ENCODE results near the gene RAMP2.
"Not testable (repeated sequence)": the region's sequence is repeated elsewhere in the genome, so short reads cannot be mapped to it uniquely, and the experiment has no call there.

Gene RAMP2

GRCh38 chr17:42760652-42761581 lies at the start of gene RAMP2:
Gene RAMP2 (plus strand): TSS chr17:42761227. CDS start chr17:42761262, 35 bp downstream.
- Mint-ChIP-seq H3K27me3 (peaks cover 81% of the 10 kb centered on the region), H3K9me3 (no peaks in the 10 kb centered on the region), H3K4me3 (peak within 1 kb of the TSS; percentile 48 to 67), H3K27ac (peak within 1 kb of the TSS in 1 of 2 donors; percentile 22), H3K4me1 (peaks cover 23% of the 10 kb centered on the region)
- DNase-seq, result no peak
- ATAC-seq, result peak; percentile 52

GRCh38 chr17:42720996-42721583 lies 39.9 kb upstream of the RAMP2 start:
- Mint-ChIP-seq H3K9me3 (no peaks in the 10 kb centered on the region), H3K27ac (no peak overlapping the region), H3K4me3 (no peak overlapping the region), H3K27me3 (no peaks in the 10 kb centered on the region), H3K4me1 (no peaks in the 10 kb centered on the region)
- DNase-seq, result peak in 1 of 2 donors; percentile 28
- peak; percentile 83 for ATAC-seq

GRCh38 chr17:42723636-42724035 lies 37.4 kb upstream of the RAMP2 start:
- Mint-ChIP-seq H3K27me3 (no peaks in the 10 kb centered on the region), H3K4me3 (no peak overlapping the region), H3K9me3 (no peaks in the 10 kb centered on the region), H3K4me1 (no peaks in the 10 kb centered on the region), H3K27ac (no peak overlapping the region)
- ATAC-seq (no peak), DNase-seq (no peak)

- no peak overlapping the region for H3K4me3 Mint-ChIP-seq
- no peak for DNase-seq
- no peaks in the 10 kb centered on the region for H3K9me3 Mint-ChIP-seq
- H3K27ac Mint-ChIP-seq, result no peak overlapping the region
- ATAC-seq, result no peak
- no peaks in the 10 kb centered on the region for H3K4me1 Mint-ChIP-seq
- H3K27me3 Mint-ChIP-seq, result no peaks in the 10 kb centered on the region
Observed at GRCh38 chr17:42725143-42725542, 35.9 kb upstream of the RAMP2 start.

- ATAC-seq, result no peak
- H3K27me3 Mint-ChIP-seq, result no peaks in the 10 kb centered on the region
- no peak overlapping the region for H3K27ac Mint-ChIP-seq
- DNase-seq, result no peak
- no peaks in the 10 kb centered on the region for H3K9me3 Mint-ChIP-seq
- no peak overlapping the region for H3K4me3 Mint-ChIP-seq
- H3K4me1 Mint-ChIP-seq, result peaks cover 18% of the 10 kb centered on the region
Observed at GRCh38 chr17:42740699-42741098, 20.3 kb upstream of the RAMP2 start.

- H3K4me3 Mint-ChIP-seq, H3K27ac Mint-ChIP-seq: not testable (repeated sequence)
Observed at GRCh38 chr17:42742916-42743315, 18.1 kb upstream of the RAMP2 start.

GRCh38 chr17:42743595-42744282 lies 17.3 kb upstream of the RAMP2 start:
- H3K4me3 Mint-ChIP-seq, result peak overlapping the region; percentile 87 to 90
- H3K9me3 Mint-ChIP-seq, result no peaks in the 10 kb centered on the region
- H3K27ac Mint-ChIP-seq, result peak overlapping the region; percentile 94 to 97
- H3K27me3 Mint-ChIP-seq, result peaks cover 10% of the 10 kb centered on the region
- no peak for DNase-seq
- no peak for ATAC-seq
- peaks cover 18% of the 10 kb centered on the region for H3K4me1 Mint-ChIP-seq

More at GRCh38 chr17:42742916-42743315, 18.1 kb upstream of the RAMP2 start:
- not testable (repeated sequence) for H3K9me3 Mint-ChIP-seq, ATAC-seq, H3K27me3 Mint-ChIP-seq, DNase-seq
- H3K4me1 Mint-ChIP-seq, result peaks cover 18% of the 10 kb centered on the region

GRCh38 chr17:42744283-42744805 lies 16.7 kb upstream of the RAMP2 start:
- DNase-seq, result peak in 1 of 2 donors; percentile 73
- Mint-ChIP-seq H3K4me1 (peaks cover 18% of the 10 kb centered on the region), H3K27ac (peak overlapping the region; percentile 94 to 97), H3K4me3 (peak overlapping the region; percentile 87 to 90), H3K27me3 (peaks cover 16% of the 10 kb centered on the region), H3K9me3 (no peaks in the 10 kb centered on the region)
- ATAC-seq, result peak; percentile 85

- ATAC-seq (peak; percentile 93), DNase-seq (peak; percentile 94 to 96)
- no peaks in the 10 kb centered on the region for H3K9me3 Mint-ChIP-seq
- peak within 1 kb of the TSS; percentile 87 to 90 for H3K4me3 Mint-ChIP-seq
- H3K27ac Mint-ChIP-seq, result peak within 1 kb of the TSS; percentile 94 to 97
- peaks cover 18% of the 10 kb centered on the region for H3K4me1 Mint-ChIP-seq
- H3K27me3 Mint-ChIP-seq, result peaks cover 18% of the 10 kb centered on the region
Observed at GRCh38 chr17:42744806-42745617, 16.0 kb upstream of the RAMP2 start, which contains the start of gene EZH1. Gene EZH1 (minus strand): TSS chr17:42745040. CDS start chr17:42728941, 16,099 bp downstream.

GRCh38 chr17:42748202-42748907 lies 12.7 kb upstream of the RAMP2 start:
- Mint-ChIP-seq H3K4me1 (peaks cover 17% of the 10 kb centered on the region), H3K27me3 (peaks cover 32% of the 10 kb centered on the region), H3K9me3 (no peaks in the 10 kb centered on the region), H3K4me3 (no peak overlapping the region), H3K27ac (no peak overlapping the region)
- DNase-seq (no peak), ATAC-seq (no peak)

- ATAC-seq (no peak), DNase-seq (no peak)
- H3K4me1 Mint-ChIP-seq, result peaks cover 9% of the 10 kb centered on the region
- H3K27ac Mint-ChIP-seq, result no peak overlapping the region
- peaks cover 38% of the 10 kb centered on the region for H3K27me3 Mint-ChIP-seq
- H3K4me3 Mint-ChIP-seq, result no peak overlapping the region
- H3K9me3 Mint-ChIP-seq, result no peaks in the 10 kb centered on the region
Observed at GRCh38 chr17:42748908-42749798, 11.9 kb upstream of the RAMP2 start.

- no peaks in the 10 kb centered on the region for H3K9me3 Mint-ChIP-seq
- H3K27ac Mint-ChIP-seq, result no peak overlapping the region
- peaks cover 52% of the 10 kb centered on the region for H3K27me3 Mint-ChIP-seq
- ATAC-seq (no peak), DNase-seq (no peak)
- no peaks in the 10 kb centered on the region for H3K4me1 Mint-ChIP-seq
- H3K4me3 Mint-ChIP-seq, result no peak overlapping the region
Observed at GRCh38 chr17:42750739-42751344, 10.2 kb upstream of the RAMP2 start.

GRCh38 chr17:42751628-42752027 lies 9.4 kb upstream of the RAMP2 start:
- ATAC-seq, result no peak
- DNase-seq, result no peak
- no peak overlapping the region for H3K4me3 Mint-ChIP-seq
- H3K9me3 Mint-ChIP-seq, result no peaks in the 10 kb centered on the region
- no peak overlapping the region for H3K27ac Mint-ChIP-seq
- H3K4me1 Mint-ChIP-seq, result no peaks in the 10 kb centered on the region
- H3K27me3 Mint-ChIP-seq, result peaks cover 54% of the 10 kb centered on the region
